Left renal cortex interstitium (tissue), 4 donors: ENCODE measurements around the gene DERL2. TPM values are rescaled to one million over a fixed set of nuclear protein-coding genes. Genes with fewer than 3 reads are reported as not detected.

Source experiments
- DNase-seq, 4 donors: peaks; one replicate each; pipeline ENCODE4 v3.0.0-alpha.2; 2013; ENCODE audit warnings: low read depth in 4 of 4, low spot score in 2 of 4, missing footprints in 1 of 4
- polyA plus RNA-seq, 4 donors: library from polyadenylated mRNA; unstranded; fragments of 120-200 nt; gene quantifications; one replicate each; pipeline ENCODE4 v1.2.1, GENCODE V29; 2013; ENCODE audit not compliant: insufficient read length in 4 of 4

DERL2 gene
- 10 to 100 TPM; 78.4 to 88.6 (median 80.1) TPM for polyA plus RNA-seq

- no peak for DNase-seq
Observed at GRCh38 chr17:5485270-5486205, at the start of gene DERL2. Gene DERL2 (minus strand): TSS chr17:5486178. CDS start chr17:5486161, 17 bp downstream.

DNA sequence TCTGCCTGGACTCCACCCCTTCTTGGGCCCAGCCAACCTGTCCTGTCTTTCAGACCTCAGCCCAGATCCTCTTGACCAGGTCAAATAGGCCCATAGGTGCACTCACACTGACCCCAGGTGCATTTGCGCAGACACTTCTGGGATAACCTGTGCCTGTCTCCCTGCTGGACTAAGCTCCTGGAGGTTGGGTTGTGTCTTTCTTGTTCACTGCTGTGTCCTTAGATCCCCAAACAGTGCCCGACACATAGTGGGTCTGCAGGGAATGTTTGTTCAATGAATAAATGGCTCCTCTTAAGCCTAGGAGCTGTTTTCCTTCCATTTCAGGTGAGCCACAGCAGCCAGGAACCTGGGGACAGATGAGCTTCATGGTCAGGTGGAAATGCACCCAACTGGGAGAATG, 49.5 kb upstream of the DERL2 start:
- no peak for DNase-seq

GRCh38 chr17:5533486-5534315, 47.7 kb upstream of the DERL2 start:
- no peak for DNase-seq

DNA sequence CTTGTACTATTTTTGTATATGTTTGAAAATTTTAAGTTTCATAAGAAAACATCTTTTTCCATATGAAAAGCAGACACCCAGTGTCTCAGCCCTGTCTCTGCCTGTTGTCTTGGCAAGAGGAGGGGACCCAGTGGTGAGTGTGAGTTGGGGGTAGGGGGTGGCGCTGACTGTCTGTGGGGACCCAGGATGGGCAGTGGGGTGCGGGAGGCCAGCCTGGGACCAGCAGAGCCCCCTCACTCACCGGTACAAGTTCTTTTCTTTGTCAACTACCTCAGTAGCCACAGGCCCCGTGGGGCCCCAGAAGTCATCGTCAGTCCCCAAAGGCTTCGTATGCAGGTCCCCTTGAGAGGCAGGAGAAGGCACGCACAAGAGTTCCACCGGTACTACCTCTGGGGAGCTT, 46.6 kb upstream of the DERL2 start:
- no peak for DNase-seq

GRCh38 chr17:5531085-5531418, 45.1 kb upstream of the DERL2 start:
- no peak for DNase-seq

DNA sequence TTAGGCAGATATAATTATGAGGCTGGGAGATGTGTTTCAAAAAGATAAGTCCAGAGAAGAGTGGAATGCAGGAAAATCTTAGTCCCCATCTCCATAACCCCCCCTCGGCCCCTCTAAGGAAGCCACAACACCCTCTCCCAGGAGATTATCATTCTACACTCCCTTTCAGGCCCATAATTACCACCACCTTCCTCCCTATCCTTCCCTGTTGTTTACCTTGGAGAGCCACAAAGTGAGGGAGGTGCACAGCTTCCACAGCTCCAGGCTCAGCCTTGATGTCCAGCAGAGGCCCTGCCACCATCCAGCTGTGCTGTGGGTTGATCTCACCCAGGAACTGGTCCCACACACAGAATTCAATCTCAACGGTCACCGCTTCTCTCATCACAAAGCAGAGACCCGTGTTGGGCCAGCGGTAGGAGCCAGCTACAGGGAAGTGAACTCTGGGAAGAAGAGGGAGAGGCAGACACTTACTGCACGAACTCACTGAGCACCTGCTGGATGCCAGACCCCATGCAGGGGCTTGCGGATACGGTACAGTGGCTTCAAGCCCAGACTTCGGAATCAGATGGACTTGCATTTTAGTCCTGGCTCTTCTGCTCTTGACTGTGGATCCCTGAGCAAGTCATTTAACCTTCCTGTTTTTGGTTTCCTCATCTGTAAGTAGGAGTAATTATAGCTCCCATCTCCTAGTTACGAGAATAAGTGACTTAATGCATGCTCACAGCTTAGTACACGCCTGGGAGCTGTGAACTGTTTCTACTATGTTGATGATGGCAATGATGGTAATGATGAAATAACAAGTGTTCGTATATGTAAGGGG, 44.5 kb upstream of the DERL2 start:
- no peak for DNase-seq

DNA sequence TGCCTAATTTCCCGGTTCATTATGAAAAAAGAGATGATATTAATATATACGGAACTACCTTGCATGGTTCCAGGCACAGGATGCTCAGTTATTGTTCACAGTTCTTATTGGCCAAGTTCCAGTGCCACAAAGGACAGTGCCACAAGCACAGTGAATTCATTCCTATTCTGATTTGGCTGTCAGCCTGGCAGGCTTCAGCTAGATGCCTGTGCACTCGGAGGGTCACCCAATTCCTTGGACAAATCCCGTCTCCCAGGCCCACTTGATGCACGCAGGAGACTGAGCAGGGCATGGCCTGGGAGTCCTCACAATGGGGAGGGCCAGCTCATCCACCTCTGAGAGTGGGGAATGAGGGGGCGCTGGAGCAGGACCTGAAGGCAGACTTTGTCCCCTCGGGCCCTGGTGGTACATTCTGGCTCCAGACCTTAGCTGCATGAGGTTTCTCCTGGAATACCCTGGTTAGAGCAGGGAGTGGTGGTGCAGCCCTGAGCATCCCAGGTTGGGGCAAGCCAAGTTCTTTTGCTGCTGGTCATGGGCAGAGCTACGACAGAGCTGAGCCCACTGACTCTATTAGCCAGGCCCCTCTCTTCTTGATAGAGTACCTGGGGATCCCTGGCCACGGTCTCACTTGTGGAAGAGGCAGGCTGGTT, 41.7 kb upstream of the DERL2 start:
- DNase-seq, result no peak

GRCh38 chr17:5526821-5527598, 41.0 kb upstream of the DERL2 start:
- DNase-seq, result peak; percentile 67 to 86 (median 78)

DNA sequence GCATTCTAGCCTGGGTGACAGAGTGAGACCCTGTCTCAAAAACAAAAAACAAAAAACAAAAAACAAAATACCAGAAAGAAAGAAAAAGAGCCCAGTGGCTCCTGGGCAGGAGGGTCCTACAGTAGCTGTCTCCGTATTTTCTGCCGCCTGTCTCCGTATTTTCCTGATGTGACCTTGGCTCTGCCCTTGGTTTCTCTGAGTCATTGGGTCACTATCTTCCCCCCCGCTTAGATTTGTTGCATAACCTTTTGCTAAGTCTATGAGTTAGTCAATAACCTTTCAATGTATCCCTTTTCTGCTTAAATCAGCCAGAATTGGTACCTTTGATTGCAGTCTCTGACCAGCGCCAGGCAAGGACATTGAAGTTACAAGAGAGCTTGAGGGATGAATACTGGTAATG, 37.3 kb upstream of the DERL2 start:
- no peak for DNase-seq

GRCh38 chr17:5522476-5522875, 36.5 kb upstream of the DERL2 start:
- DNase-seq, result no peak

DNA sequence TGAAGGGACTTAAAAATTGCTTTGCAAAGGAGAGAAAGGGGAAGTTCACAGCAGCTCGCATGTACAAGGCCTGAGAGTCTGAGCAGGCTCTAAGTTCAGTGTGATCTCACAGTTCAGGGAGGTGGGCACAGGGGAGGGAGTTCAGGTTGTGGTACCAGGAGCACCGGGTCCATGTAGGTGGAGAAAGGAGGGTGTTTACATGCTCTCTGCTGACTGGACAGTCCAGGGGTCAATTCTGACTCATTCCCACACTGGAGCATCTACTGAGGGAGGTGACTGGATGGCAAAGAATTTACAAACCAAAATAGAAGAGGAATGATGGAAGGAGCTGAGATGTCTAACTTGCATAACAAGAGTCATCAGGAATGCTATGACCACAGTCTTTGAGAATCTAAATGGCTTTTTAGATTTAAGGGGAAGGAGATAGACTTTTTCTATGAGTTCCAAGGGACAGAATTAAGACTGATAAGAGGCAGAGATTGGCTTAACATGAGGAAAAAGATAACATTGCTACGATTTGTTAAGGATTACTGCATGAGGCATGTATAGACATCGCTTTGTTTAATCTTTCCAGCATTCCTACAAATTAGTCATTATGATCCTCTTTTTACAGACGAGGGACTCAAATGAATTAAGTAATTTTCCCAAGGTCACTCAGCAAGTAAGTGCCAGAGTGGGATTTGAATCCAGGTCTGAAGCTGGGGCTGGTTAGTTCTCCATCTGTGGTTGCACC, 30.2 kb upstream of the DERL2 start:
- no peak for DNase-seq

DNA sequence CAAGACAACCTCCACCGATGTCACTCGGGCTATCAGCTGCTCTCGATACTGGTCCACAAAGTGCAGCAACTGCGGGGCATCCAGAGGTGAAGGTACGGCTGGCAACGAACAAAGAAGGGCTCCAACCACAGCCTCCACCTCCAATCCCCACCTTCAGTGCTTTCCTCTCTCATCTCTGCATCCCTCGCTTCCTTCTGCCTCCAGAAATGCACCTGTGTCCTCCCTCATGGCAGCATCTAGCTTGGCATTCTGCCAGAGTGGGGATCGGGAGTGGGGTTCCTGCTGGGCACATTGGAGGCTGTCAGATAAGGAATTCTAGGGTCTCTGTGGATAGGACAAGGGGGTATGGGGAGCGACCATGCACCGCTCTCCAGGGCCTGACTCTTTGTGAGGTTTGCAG, 29.0 kb upstream of the DERL2 start:
- DNase-seq, result no peak

- DNase-seq, result no peak
Observed at GRCh38 chr17:5513628-5514027, 27.6 kb upstream of the DERL2 start.

GRCh38 chr17:5511401-5512225, 25.6 kb upstream of the DERL2 start:
- no peak for DNase-seq

DNA sequence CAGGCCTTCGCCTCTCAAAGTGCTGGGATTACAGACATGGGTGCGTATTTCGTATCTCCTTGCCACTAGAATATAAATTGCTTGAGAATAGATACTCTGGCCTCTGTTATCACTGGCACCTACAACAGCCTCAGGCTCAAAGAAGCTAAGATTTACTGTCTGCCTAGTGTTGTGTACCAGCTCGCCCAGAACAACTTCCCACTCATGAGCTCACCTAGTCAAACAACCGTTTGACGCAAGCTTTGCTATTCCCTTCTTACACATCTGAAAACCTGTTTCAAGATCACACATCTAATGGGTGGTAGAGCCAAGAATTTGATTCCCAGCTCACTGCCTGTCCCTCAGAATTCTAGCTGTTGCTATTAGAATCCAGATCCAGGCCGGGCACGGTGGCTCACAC, 24.8 kb upstream of the DERL2 start:
- DNase-seq, result no peak

DNA sequence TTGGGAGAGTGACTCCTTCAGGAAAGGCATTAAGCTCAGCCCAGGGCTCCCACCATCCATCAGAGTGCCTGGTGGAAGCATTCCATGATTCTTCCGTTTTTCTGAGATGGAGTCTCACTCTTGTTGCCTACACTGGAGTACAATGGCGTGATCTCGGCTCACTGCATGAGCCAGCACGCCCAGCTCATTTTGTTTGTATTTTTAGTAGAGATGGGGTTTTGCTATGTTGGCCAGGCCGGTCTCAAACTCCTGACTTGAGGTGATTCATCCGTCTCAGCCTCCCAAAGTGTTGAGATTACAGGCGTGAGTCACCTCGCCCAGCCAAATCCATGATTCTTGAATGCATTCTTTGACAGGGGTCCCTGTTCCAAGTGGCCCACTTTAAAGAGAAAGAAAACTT, 23.5 kb upstream of the DERL2 start:
- DNase-seq, result no peak

DNA sequence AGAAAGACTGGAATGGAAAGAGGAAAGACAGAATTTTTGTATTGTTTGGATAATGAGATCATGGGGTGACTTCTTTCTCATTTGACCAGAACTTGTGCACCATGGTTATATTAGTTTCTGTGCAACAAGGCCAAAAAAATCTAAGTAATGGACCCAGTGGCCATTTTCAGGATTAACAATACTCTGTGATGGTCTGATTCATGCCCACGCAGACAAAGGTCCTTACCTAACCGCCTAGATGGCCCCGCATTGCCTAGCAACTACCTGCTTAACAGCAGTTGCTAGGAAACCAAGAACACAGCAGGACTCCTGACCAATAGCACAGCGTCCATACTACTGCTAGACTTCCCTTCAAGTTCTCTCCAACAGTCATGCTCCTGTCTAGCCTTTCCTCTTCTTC, 22.8 kb upstream of the DERL2 start:
- no peak for DNase-seq

DNA sequence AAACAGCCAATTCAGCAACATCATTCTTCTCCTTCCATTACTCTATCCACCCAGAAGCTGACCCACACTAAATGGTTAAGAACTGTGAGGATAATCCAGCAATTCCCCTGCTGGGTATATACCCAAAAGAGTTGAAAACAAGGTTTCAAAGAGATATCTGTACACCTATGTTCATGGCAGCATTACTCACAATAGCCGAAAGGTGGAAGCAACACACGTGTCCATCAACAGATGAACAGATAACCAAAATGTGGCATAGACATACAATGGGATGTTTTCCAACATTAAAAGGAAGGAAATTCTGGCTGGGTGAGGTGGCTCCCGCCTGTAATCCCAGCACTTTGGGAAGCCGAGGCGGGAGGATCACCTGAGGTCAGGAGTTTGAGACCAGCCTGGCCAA, 20.3 kb upstream of the DERL2 start:
- no peak for DNase-seq
